NCI-H2196 (cell line): ENCODE measurements around the gene SMIM3.

Source experiments
- DNase-seq: peaks from one replicate; lab custom pipeline; 2025; ENCODE audit not compliant: unreplicated experiment; lab: John Stamatoyannopoulos, UW

The SMIM3 gene

DNA sequence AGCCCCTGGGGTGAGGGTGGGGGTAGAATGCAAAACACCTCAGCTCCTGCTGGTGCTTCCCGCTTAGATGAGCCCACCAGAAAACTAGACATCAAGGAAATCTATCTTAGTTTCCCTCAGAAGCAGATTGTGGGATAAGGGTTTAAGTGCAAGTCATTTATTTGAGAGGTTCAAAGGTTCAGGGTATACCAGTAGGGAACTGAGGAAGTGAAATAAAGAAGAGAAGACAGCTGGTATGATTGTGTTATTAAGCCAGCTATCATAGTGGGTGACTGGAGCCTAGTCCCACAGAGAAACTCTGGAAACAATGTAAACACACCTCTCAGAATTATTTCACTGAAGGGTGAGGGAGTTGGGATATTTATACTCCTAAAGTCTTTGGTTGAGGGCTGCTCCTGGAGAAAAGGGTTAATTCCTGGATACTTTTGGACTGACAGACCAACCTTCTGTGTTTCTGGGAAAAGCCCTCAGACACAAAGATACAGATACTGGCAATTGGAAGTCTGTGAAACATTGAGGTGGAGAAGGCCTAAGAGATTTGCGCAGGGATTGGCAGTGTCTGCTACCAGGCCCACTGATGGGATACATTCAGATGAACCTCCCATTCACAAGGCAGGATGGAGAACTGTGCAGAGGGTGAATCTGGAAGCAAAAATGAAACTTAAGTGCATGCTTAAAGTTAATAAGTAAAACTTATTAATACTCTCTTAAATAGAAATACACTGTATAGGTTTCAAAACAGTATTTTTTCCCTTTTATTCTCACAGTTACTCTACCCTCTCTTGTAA, 13.4 kb upstream of the SMIM3 start:
- no peak for DNase-seq

- no peak for DNase-seq
Observed at GRCh38 chr5:150765799-150766169, 12.8 kb upstream of the SMIM3 start.

DNA sequence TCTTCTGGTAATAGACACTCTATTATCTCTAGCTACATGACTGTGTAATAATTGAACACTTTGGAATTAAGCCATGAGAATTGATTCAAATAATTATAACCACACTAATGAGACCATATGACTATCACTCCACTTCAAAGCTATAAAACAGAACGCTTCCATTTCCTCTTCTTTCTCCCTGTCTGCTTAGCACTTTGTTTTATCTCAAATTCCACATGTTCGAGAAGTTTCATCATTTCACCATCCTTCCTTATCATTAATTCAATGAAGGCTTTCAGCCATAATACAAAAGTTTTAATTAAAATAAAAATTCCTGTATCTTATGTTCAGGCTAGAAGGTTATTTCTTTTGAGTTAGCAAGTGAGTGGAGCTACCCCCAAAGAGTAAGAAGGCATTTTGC, 12.3 kb upstream of the SMIM3 start:
- DNase-seq: no peak

GRCh38 chr5:150771034-150771795, 7.3 kb upstream of the SMIM3 start:
- DNase-seq: no peak

GRCh38 chr5:150774145-150774544, 4.4 kb upstream of the SMIM3 start:
- no peak for DNase-seq

- no peak for DNase-seq
Observed at GRCh38 chr5:150777685-150778084, 872 bp upstream of the SMIM3 start.

GRCh38 chr5:150778088-150778516, 455 bp upstream of the SMIM3 start:
- DNase-seq: peak; percentile 51

- no peak for DNase-seq
Observed at GRCh38 chr5:150779397-150780186, 1.0 kb downstream of the SMIM3 start.

DNA sequence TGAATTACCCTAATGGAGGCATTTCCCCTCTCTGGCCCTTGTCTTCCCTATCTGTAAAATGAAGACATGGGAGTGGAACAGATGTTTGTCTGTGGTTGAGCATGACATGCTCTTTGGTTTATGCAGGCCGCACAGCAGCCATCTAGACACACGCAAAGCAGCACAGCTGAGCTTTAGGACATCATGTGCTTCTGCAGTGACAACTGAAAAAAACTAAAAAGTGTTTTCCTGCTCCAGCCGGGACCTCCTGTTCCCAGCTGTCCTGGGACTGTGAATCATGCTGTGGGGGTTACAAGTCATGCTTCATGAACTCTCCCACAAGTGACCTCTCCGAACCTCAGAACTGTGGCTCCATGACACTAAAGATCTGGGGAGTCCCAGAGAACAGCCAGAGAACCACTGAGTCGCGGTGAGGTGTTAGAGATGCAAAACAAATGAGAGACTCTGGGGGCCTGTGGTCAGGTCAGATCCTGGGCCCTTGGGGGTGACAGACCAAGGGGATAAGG, 1.7 kb downstream of the SMIM3 start:
- no peak for DNase-seq

GRCh38 chr5:150780816-150781221, 2.3 kb downstream of the SMIM3 start:
- no peak for DNase-seq

- no peak for DNase-seq
Observed at GRCh38 chr5:150781706-150782614, 3.4 kb downstream of the SMIM3 start.

- no peak for DNase-seq
Observed at GRCh38 chr5:150782850-150783249, 4.3 kb downstream of the SMIM3 start.

DNA sequence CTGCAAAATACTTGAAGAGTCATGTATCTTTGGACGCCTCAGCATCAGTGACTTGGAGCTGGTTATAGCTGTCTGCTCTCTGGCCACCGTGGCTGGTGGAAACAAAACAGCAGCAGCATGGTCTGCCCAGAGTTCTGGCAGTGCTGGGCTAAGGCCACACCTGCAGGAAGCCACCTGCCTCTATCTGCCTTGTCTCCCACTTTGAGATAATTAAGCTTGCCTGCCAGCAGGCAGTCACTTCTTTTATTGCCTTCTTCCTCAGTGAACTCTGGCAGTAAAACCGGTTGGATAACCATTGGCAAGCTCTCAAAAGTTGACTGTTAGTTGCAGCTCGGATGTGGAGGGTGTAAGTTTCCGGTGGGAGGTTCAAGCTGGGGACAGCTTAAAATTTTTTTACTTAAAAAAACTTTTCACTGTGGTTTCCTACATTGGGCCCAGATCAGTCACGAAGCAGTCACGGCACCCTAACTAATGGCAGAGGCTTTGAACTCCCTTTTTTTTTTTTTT, 4.9 kb downstream of the SMIM3 start:
- peak; percentile 89 for DNase-seq

- DNase-seq: no peak
Observed at GRCh38 chr5:150785950-150786349, 7.4 kb downstream of the SMIM3 start.

DNA sequence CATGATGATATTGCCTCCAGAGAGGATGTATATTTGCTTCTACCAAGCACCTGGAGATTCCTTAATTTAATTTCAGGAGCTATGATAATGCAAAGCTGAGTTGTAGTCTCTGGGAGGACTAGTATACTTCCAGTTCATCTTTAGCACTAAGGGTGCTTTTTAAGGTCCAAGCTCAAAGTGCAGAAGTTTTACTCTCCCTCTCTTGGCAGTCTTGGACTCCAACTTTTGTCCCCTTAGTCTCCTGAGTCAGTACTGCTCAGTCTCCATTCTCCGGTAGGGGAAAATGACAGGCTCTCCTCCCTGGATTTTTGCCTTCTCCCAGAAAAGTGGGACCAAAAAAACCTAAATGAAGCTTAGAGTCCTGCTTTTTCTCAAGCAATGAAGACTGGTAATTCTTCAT, 8.3 kb downstream of the SMIM3 start:
- no peak for DNase-seq

DNA sequence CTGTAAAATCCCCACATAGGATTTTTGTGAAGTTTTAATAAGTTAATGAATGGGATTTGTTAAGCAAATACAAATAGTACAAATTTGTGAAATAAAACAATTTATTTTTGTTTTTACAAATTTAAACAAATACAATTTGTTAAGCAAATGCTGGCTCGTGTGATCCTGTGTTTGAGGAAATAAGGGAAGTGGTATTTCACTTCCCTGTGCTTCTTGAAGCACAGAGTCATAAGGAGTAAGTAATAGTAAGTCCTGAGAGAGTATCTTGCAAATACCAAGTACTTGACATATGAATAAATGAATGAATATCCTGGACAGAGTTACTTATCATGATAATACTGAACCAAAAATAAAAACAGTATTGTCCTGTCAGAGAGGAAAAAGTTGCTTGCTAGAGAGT, 9.1 kb downstream of the SMIM3 start:
- DNase-seq: no peak

GRCh38 chr5:150788977-150789376, 10.4 kb downstream of the SMIM3 start:
- no peak for DNase-seq

DNA sequence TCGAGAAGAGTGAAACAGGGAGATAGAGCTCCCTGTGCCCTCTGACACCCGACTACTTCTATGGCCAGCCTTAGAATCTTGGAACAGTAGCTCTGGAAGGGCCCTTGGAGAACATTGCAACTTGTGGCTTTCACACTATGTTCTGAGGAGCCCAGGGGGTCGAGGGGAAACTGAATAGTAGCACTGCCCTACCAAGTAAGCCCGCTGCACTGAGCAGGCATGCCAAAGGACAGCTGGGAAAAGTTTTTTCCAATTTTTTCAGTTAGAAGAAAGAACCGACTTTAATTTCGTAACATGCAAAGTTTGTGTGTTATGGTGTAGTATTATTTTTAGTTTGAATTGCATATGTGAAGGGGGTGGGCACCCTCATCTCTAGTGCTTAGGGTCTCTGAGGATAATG, 10.9 kb downstream of the SMIM3 start:
- DNase-seq: no peak

GRCh38 chr5:150789943-150790611, 11.5 kb downstream of the SMIM3 start:
- DNase-seq: no peak

- DNase-seq: no peak
Observed at GRCh38 chr5:150791536-150791935, 13.0 kb downstream of the SMIM3 start.
